Hypothalamus (tissue), 51 donors: ENCODE measurements around the gene ATG101.

Source experiments
- DNase-seq, 51 donors: peaks; one replicate each; lab custom pipeline; 2025; lab: John Stamatoyannopoulos, UW

ATG101 gene

DNA sequence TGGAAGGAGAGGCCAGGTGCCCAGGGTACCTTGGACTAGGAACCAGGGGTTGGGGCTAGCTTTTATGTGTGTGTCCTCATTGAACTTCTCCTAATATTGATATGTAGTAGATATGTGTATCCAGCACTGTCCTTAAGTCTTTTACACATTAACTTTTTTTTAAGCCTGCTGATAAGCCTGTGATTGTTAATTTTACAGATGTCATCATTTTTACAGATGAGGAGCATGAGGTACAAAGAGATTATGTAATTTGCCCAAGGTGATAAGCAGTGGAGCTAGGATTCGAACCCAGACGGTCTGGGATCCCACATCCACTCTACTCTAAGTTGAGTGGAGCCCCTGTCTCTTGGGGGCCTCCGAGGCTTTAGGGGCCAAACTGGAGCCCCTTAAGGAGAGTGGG, 28.7 kb upstream of the ATG101 start:
- DNase-seq, result no peak

DNA sequence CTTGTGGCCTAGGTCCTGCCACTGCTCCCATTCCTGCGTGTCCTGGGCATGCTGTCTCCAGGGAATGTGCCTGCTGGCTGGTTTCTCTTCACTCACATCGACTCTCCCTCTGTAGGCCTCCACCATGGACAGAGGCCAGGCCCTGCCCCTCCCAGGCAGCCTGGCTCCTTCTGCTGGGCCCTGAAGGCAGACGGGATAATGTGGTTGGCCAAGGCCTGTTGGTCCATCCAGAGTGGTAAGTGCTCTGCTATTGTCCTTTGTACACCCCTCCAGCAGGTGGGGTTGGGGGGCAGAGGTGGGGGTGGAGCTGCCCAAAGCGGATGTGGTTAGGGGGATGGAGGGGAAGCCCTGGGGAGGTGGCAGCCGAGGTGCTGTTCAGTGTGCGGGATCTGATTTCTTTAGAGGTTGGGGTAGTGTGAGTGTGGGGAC, 28.1 kb upstream of the ATG101 start:
- DNase-seq, result peak in 7 of 51 donors; percentile 11 to 41 (median 24)

- no peak for DNase-seq
Measured at GRCh38 chr12:52042706-52043385, 26.9 kb upstream of the ATG101 start.

DNA sequence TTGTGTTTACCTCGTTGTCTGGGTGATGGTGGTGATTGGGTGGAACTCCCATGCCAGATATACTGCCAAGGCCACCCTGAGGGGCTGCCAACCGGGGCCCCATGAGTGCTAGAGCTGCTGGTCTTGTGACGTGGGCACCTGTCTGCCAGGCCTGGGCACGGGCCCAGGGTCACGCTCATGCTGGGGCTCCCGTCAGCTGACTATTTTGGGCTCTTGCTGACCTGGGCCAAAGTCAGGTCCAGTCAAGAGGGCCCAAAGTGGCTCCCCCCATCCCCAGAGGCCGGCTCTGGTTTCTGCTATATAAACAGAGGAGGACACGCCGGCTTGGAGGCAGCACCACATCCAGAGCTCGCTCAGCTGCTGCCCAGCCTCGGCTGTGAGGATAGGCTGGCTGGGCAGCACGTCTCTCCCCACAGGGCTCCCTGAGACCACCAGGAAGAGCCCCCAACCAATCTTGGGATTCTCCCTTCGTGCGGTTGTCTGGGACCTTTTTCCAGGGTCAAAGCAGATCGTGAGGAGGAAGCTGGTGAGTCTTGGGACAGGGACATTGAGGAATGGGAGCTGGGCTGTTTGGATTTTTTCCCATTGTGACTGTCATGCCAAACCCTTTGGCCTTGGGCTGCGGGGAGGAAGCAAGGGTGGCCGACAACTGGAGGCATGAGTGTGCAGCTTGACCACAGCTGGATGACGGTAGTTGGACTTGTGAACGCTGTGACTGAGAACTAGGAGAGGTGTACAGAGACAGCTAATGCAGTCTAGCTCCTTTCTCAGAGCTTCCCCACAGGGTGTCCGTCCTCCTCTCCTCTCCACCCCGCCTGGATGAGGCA, 26.2 kb upstream of the ATG101 start:
- DNase-seq, result peak in 7 of 51 donors; percentile 17 to 52 (median 41)

DNA sequence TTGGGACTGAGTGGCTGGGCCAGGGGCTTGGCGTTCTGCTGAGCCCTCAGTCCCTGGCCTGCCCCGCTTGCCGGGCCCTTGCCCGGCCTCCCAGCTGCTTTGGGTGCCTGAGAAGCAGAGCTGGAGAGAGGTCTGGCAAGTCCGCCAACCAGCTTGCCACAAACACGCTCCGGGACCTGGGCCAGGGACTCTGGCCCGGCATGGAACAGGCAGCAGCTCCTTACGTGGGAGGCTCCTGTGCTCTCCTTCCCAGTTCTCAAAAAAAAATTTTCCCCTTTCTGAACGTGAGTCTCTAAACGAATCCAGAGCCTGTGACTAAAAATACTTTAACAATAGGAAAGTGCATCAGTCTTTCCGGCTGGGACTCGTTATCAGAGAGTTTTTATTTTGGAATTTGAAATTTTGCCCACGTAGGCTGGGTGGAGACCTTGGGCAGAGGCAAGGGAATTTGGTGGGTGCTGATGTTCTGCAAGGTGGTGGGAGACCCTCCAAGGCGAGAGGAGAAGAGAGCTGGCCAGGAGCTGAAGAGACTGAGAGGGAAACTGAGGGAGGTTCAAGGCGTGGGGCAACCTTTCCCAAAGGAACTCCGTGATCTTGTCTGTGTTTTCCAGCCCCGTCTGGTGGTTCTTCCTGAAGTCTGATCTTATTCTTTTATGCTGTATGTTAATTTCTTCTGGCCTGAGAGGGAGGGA, 25.3 kb upstream of the ATG101 start:
- DNase-seq, result peak in 35 of 51 donors; percentile 22 to 86 (median 61)

DNA sequence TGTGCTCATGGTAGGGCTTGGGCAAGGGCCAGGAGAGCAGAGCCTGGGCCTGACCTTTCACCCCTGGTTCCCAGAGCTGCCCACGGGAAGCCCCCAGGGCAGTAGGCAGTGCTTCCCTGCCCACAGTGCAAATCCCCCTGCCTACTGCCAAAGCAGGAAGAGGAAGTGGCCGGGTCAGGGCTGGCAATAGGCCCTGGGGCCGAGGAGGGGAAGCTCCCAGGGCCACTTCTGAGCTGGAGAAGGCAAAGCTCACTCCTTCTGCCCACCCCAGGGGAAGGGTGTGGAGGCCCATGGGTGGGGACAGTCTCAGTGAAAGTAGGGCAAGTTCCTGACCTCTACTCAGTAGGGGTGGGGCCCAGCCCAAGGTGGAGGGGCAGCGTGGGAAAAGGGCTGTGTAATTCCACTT, 24.0 kb upstream of the ATG101 start:
- peak in 4 of 51 donors; percentile 11 to 47 (median 22) for DNase-seq

DNA sequence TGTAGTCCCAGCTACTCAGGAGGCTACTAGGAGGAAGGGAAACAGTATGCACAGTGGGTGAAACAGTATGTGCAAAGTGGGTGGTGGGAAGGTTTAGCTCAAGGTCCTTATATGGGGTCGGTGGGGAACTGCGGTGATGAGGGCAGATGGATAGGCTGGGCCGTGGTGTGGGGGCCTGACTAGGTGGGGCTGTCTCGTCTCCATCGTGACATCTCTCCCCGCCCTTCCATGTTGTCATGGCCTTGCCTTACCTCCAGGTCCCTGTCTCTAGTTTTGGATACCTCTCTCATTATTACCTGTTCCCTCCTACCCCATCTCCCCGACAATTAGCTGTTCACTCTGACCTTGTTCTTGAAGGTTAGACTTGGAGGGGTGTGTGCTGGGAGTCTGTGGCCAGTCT, 22.9 kb upstream of the ATG101 start:
- no peak for DNase-seq

DNA sequence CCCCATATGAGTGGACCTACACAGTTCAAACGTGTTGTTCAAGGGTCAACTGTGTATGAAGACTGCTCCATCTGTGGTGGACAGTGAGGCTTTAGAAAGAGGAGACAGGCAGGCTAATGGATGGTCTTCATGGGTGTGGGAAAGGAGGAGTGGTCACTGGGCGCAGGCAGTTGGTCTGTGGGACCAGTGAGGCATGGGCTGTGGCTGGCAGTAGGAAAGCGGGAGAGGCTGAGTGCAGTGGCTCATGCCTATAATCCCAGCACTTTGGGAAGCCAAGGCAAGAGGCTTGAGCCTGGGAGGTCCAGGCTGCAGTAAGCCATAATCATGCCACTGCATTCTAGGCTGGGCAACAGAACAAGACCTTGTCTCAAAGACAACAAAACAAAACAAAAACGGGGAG, 20.5 kb upstream of the ATG101 start:
- no peak for DNase-seq

DNA sequence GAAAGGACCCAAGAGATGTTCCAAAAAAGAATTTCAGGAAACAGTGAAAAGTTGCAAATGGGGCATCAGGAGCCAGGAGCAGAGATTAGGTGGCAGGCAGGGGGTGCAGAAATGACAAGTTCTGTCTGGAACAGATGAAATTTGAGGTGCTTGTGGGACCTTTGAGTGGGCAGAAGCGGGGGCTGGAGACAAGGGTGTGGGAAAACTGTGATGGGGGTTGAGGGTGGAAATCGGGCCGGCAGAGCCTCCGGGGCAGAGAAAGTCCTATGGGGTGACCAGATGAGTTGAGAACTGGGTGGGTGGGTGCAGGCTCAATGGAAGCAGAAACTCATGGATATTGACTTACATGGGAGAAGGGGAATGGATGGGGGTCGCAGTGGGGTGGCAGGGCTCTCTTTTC, 20.1 kb upstream of the ATG101 start:
- no peak for DNase-seq

DNA sequence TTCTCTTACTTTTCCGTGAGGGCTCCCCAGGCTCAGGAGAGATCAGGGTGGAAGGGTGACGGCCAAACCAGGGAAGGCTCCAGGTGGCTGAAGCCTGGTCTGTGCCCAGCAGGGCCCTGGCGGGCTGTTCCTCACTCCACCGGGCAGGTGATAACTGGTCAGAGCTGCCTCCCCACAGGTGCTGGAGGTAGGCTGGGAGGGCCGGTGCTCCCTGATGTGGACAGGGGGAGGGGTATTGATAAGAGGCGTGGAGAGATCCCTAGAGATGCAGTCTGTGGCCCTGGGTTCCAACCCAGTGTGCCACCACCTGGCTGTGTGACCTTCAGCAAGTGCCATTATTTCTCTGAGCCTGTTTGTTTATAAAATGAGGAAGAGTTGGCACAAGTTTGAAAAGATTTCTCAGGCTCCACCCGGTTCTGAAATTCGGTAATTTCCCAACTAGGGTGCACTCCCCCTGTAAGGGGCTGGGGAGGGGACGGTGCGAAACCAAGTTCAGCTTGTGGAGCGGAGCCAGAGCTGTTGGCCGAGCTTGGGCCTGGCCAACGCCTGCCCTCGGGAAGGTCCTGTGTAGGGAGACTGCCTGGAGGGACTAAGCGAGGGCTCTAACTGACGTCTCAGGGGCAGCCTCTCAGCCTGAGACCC, 19.5 kb upstream of the ATG101 start:
- no peak for DNase-seq

GRCh38 chr12:52050758-52051541, 18.8 kb upstream of the ATG101 start, which contains the start of gene NR4A1:
Gene NR4A1 (plus strand): TSS chr12:52051442. CDS start chr12:52054329, 2,887 bp downstream.
- DNase-seq, result peak in 49 of 51 donors; percentile 40 to 98 (median 85)

- DNase-seq, result peak in 1 of 51 donors; percentile 43
Measured at GRCh38 chr12:52052468-52053186, 17.2 kb upstream of the ATG101 start.

DNA sequence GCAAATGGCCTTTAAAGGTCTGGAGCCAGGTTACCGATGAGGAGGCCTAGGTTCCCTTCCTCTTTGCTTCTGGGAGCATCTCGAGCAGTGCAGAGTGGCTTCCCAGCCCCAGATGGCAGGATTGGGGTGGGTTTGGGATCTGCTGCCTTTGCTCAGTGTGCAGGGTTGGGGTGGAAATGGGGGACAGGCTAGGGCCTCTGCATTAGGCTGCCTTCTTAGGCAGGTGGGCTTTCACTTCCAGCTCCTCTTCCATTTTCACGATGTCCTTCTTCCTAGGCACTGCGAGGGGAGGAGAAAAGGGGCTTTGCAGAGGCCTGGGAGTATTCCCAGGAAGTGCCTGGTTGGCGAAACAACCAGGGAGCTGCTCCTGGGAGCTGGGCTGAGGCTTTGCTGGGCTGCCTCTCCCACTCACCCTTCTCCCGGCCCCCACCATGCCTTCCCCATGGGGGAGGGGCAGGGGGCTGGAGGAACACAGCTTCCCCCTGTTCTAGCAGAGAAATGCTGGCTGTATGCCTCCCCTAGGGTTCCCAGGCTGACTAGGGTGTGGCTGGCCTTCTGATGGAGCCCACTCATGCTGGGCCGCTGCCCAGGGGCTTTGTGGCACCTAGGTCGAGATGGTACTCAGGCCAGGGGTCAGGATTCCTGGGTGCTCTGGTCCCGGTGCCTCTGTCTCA, 16.1 kb upstream of the ATG101 start:
- DNase-seq, result peak in 4 of 51 donors; percentile 24 to 67 (median 38)

GRCh38 chr12:52054231-52054832, 15.4 kb upstream of the ATG101 start:
- DNase-seq, result peak in 7 of 51 donors; percentile 34 to 67 (median 55)

- DNase-seq, result peak in 7 of 51 donors; percentile 36 to 74 (median 49)
Measured at GRCh38 chr12:52054833-52055730, 14.7 kb upstream of the ATG101 start.

GRCh38 chr12:52055731-52056711, 13.8 kb upstream of the ATG101 start:
- peak in 37 of 51 donors; percentile 27 to 84 (median 52) for DNase-seq
